ENCODE results near the gene RPL32. TPM values are rescaled to one million over a fixed set of nuclear protein-coding genes. Genes with fewer than 3 reads are reported as not detected.
"Not testable (repeated sequence)": the region's sequence is repeated elsewhere in the genome, so short reads cannot be mapped to it uniquely, and the experiment has no call there.

RPL32 gene
- total RNA-seq, 2 experiments from 2014 or later, result 3,385 to 3,704 TPM

DNA sequence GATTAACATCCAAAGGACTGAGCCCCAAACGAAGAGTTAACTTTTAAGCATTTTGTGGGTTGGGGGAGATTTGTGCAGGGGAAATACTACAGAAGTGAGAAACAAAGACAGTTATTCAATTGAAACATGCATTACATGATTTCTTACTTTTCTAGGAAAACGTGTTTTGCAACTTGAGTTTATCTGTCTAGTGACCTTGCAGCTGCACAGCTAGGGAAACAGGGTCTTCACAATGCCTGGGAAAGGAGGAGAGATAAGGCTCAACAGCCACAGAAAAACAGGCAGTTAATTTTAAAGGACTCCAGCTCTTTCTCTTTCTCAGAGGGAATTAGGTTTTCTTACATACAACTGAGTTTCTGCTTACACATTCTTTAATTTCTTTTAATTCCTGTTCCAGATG, 37.4 kb upstream of the RPL32 start:
- intact Hi-C loops (cut with micrococcal nuclease); H3K36me3 Mint-ChIP-seq (ENCODE audit: low read depth); H3K4me1 Mint-ChIP-seq (ENCODE audit: low read depth); H3K27ac Mint-ChIP-seq; H3K27me3 Mint-ChIP-seq (ENCODE audit: low read depth); H3K4me3 Mint-ChIP-seq; H3K9me3 Mint-ChIP-seq; DNase-seq: not testable (repeated sequence)
- CTCF ChIA-PET, result interaction anchor here (0.8 to 1.5 kb wide), 3 partner anchors 11 to 106 kb away, joined by 3 to 7 read pairs (median 3); no protein-coding TSS in a partner anchor

DNA sequence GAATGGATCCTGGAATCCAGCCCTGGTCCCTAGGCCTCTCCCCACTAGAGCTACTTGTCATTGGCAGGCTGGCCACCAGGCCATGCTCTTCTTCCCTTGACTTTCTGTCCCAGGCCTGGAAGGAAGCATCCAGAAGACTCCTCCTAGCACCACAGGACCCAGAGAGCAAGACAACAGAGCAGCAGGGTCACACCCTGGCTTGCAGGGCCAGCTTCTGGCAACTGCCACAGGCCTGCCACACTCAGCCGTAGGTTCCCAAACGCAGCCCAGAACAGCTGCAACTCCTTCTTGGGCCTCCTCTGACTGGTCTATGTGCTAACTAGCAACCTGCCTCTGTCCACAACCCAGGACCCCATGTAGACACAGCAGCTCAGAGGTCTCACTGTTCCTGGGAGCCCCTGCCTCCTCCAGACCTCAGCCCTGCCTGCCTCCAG, 36.8 kb upstream of the RPL32 start:
- DNase-seq, result no peak
- H3K4me3 Mint-ChIP-seq, result no peak overlapping the region
- no peaks in the 10 kb centered on the region for H3K36me3 Mint-ChIP-seq (ENCODE audit: low read depth)
- H3K27ac Mint-ChIP-seq, result no peak overlapping the region
- CTCF ChIA-PET, result interaction anchor here (1.1 to 2.4 kb wide), 4 partner anchors 10 to 68 kb away, joined by 3 to 12 read pairs (median 4); no protein-coding TSS in a partner anchor
- H3K4me1 Mint-ChIP-seq (ENCODE audit: low read depth), result no peaks in the 10 kb centered on the region
- H3K27me3 Mint-ChIP-seq (ENCODE audit: low read depth), result peaks cover 5% of the 10 kb centered on the region
- intact Hi-C loops (cut with micrococcal nuclease), result no loop called here
- H3K9me3 Mint-ChIP-seq, result no peaks in the 10 kb centered on the region

DNA sequence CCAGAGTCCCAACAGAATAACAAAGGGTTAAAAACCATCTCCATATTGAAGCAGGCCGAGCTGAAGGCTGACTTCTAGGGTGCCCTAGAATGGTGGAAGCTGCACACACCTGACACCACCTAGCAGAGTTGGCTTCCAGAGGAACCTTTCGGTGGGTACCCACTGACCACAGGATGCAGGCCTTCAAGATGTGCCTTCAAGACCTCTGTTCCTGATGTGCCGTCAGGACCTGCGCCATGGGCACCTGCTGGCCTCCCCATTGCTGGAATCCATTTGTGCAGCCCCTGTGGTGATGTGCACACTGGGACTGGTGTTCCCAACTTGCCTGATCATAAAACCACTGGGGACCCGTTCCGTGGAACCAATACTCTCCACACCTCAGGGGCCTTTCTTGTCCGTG, 35.7 kb upstream of the RPL32 start:
- no peaks in the 10 kb centered on the region for H3K36me3 Mint-ChIP-seq (ENCODE audit: low read depth)
- H3K4me1 Mint-ChIP-seq (ENCODE audit: low read depth), result no peaks in the 10 kb centered on the region
- CTCF ChIA-PET, result interaction anchor here (1.7 to 2.4 kb wide), 2 partner anchors 14 to 67 kb away, joined by 4 to 12 read pairs; no protein-coding TSS in a partner anchor
- H3K9me3 Mint-ChIP-seq, result no peaks in the 10 kb centered on the region
- intact Hi-C loops (cut with micrococcal nuclease), result no loop called here
- no peak overlapping the region for H3K27ac Mint-ChIP-seq
- no peak for DNase-seq
- H3K27me3 Mint-ChIP-seq (ENCODE audit: low read depth), result peaks cover 5% of the 10 kb centered on the region
- no peak overlapping the region for H3K4me3 Mint-ChIP-seq

- H3K36me3 Mint-ChIP-seq (ENCODE audit: low read depth), result no peaks in the 10 kb centered on the region
- H3K4me3 Mint-ChIP-seq, result no peak overlapping the region
- no peaks in the 10 kb centered on the region for H3K4me1 Mint-ChIP-seq (ENCODE audit: low read depth)
- H3K27me3 Mint-ChIP-seq (ENCODE audit: low read depth), result peaks cover 5% of the 10 kb centered on the region
- no peak overlapping the region for H3K27ac Mint-ChIP-seq
- DNase-seq, result no peak
- CTCF ChIA-PET, result interaction anchor here (0.5 to 2.4 kb wide), 4 partner anchors 13 to 109 kb away, joined by 3 to 12 read pairs (median 4); no protein-coding TSS in a partner anchor
- intact Hi-C loops (cut with micrococcal nuclease), result no loop called here
- no peaks in the 10 kb centered on the region for H3K9me3 Mint-ChIP-seq
These were observed 34.8 kb upstream of the RPL32 start for GRCh38 chr3:12875857-12876836.

DNA sequence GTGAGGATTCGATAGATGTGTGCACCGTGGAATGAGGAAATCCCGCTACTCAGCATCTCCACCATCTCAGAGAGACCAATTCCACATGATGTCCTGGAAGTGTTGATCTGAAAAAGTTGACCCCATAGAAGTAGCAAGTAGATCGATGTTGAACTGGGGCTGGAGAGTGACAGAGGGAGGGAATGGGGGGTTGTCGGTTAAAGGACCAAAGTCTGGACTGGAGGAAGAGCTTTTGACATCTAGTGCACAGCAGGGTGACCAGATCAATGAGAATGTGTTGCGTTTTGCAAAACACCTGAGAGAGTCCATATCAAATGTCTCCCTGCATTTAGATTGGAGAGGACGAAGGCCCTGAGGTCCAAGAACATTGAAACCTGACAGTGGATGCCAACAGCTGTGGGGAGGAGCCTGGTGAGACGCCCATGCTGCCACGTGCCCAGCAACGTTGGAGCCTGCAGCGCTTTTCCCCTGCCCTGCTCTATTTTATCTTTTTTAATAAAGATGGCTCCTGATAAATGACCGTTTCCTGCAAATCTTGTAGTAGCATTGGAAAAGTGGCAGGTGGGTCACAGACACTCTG, 30.1 kb upstream of the RPL32 start:
- Mint-ChIP-seq H3K36me3 (ENCODE audit: low read depth) (no peaks in the 10 kb centered on the region), H3K4me1 (ENCODE audit: low read depth) (peaks cover 7% of the 10 kb centered on the region), H3K4me3 (no peak overlapping the region), H3K9me3 (no peaks in the 10 kb centered on the region), H3K27ac (no peak overlapping the region), H3K27me3 (ENCODE audit: low read depth) (peaks cover 19% of the 10 kb centered on the region)
- intact Hi-C loops (cut with micrococcal nuclease), result no loop called here
- CTCF ChIA-PET, result interaction anchor here (5.3 kb wide), 1 partner anchor 20 kb away, joined by 52 read pairs; no protein-coding TSS in a partner anchor
- DNase-seq, result no peak

GRCh38 chr3:12870942-12871341, 29.6 kb upstream of the RPL32 start:
- Mint-ChIP-seq H3K27ac (no peak overlapping the region), H3K36me3 (ENCODE audit: low read depth) (no peaks in the 10 kb centered on the region), H3K27me3 (ENCODE audit: low read depth) (peaks cover 19% of the 10 kb centered on the region), H3K4me3 (no peak overlapping the region), H3K9me3 (no peaks in the 10 kb centered on the region), H3K4me1 (ENCODE audit: low read depth) (peaks cover 7% of the 10 kb centered on the region)
- intact Hi-C loops (cut with micrococcal nuclease), result no loop called here
- no peak for DNase-seq
- CTCF ChIA-PET, result interaction anchor here (5.3 kb wide), 1 partner anchor 20 kb away, joined by 52 read pairs; no protein-coding TSS in a partner anchor

DNA sequence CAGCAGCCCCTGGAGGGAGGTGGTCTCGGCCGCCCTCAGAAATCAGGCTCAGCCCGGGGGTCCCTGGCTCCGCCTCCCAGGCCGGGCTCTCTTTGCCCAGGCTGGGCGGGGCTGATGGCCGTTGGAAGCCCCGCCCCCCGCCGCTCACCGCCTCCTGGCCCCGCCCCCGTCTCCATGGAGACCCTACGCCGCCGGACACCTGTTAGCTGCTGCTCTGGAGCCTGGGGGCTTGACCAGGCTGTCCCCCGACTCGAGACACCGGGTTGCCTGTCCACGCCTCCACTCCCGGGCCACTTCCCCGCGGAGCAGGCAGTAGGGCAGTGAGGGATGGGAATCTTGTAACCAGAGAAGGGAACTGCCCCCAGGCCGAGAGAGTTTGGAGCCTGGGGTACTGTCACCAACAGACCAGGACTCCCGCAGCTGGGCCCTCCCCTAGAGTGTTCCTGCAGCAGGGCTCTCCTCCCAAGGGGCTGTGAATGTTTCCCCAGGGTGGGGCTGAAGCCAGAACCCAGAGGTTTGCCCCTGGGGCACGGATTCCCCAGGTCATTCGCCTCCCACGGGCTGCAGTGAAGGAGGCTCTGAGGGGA, 27.8 kb upstream of the RPL32 start:
- H3K4me3 Mint-ChIP-seq, result peak overlapping the region; percentile 5
- CTCF ChIA-PET, result interaction anchor here (1.4 to 5.3 kb wide), 4 partner anchors 22 to 115 kb away, joined by 3 to 52 read pairs (median 6); no protein-coding TSS in a partner anchor
- intact Hi-C loops (cut with micrococcal nuclease), result loop anchor here (5.0 kb wide), 1 partner anchor 583 kb away; no protein-coding TSS in a partner anchor

GRCh38 chr3:12868039-12869034, 27.0 kb upstream of the RPL32 start:
- intact Hi-C loops (cut with micrococcal nuclease), result loop anchor here (1.0 to 5.0 kb wide), 4 partner anchors 24 to 584 kb away; no protein-coding TSS in a partner anchor
- H3K27me3 Mint-ChIP-seq (ENCODE audit: low read depth), result peaks cover 16% of the 10 kb centered on the region
- peaks cover 7% of the 10 kb centered on the region for H3K4me1 Mint-ChIP-seq (ENCODE audit: low read depth)
- peak overlapping the region; percentile 67 for H3K4me3 Mint-ChIP-seq
- CTCF ChIA-PET, result interaction anchor here (0.8 to 5.3 kb wide), 12 partner anchors 10 to 121 kb away, joined by 3 to 52 read pairs (median 4); partner anchors contain the start of gene RPL32
- no peaks in the 10 kb centered on the region for H3K36me3 Mint-ChIP-seq (ENCODE audit: low read depth)
- H3K27ac Mint-ChIP-seq, result no peak overlapping the region
- H3K9me3 Mint-ChIP-seq, result peaks cover 8% of the 10 kb centered on the region
- peak; percentile 71 for DNase-seq

More for the DNA sequence above, 27.8 kb upstream of the RPL32 start:
- Mint-ChIP-seq H3K9me3 (peaks cover 8% of the 10 kb centered on the region), H3K4me1 (ENCODE audit: low read depth) (peaks cover 7% of the 10 kb centered on the region), H3K27me3 (ENCODE audit: low read depth) (peaks cover 16% of the 10 kb centered on the region), H3K27ac (no peak overlapping the region), H3K36me3 (ENCODE audit: low read depth) (no peaks in the 10 kb centered on the region)
- DNase-seq, result peak; percentile 42

DNA sequence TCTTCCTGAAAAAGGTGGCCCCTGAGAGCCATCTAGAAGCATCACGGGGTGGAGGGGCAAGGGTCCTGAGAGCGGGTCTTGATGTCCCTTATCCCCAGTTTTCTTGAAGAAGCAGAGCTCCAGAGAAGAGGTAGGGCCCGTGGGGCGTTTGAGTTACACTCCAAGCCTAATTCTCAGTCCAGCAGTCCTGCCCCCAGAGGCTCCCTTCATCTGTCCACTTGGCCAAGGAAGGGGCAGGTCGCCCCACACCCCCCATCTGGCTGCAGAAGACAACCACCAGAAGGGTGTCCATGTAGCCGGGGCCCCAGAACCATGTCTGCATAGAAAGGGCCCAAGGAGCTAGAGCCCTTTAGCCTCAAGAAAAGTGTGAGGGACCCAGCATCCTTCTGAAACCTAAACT, 25.5 kb upstream of the RPL32 start:
- CTCF ChIA-PET, result interaction anchor here (5.3 kb wide), 1 partner anchor 25 kb away, joined by 52 read pairs; no protein-coding TSS in a partner anchor
- peaks cover 8% of the 10 kb centered on the region for H3K9me3 Mint-ChIP-seq
- DNase-seq, result no peak
- no peak overlapping the region for H3K27ac Mint-ChIP-seq
- intact Hi-C loops (cut with micrococcal nuclease), result loop anchor here (5.0 kb wide), 1 partner anchor 585 kb away; no protein-coding TSS in a partner anchor
- peaks cover 16% of the 10 kb centered on the region for H3K27me3 Mint-ChIP-seq (ENCODE audit: low read depth)
- H3K36me3 Mint-ChIP-seq (ENCODE audit: low read depth), result no peaks in the 10 kb centered on the region
- no peak overlapping the region for H3K4me3 Mint-ChIP-seq
- H3K4me1 Mint-ChIP-seq (ENCODE audit: low read depth), result peaks cover 7% of the 10 kb centered on the region

DNA sequence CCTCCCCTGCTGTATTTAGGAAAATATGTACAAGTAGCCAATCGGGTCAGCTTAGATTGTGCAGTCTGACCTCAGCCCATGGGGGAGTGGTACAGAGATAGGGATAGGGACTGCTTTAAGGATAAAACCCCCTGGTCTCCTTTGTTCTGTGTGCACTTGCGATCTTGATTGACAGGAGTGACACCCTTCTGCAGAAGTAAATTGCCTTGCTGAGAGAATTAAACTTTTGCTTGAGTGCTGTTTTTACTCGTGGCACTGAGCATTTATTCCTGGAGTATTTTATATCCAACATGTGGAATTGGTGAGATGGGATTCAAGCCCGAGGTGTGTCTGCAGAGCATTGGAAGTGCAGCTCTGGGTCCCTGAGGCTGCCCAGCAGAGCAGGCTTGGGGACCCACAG, 23.9 kb upstream of the RPL32 start:
- Mint-ChIP-seq H3K9me3 (peaks cover 8% of the 10 kb centered on the region), H3K36me3 (ENCODE audit: low read depth) (no peaks in the 10 kb centered on the region), H3K27ac (no peak overlapping the region), H3K4me3 (no peak overlapping the region), H3K4me1 (ENCODE audit: low read depth) (peaks cover 7% of the 10 kb centered on the region), H3K27me3 (ENCODE audit: low read depth) (peaks cover 16% of the 10 kb centered on the region)
- intact Hi-C loops (cut with micrococcal nuclease), result loop anchor here (5.0 kb wide), 1 partner anchor 587 kb away; no protein-coding TSS in a partner anchor
- no peak for DNase-seq
- CTCF ChIA-PET, result interaction anchor here (0.7 to 0.8 kb wide), 2 partner anchors 13 to 26 kb away, joined by 4 to 6 read pairs; no protein-coding TSS in a partner anchor

DNA sequence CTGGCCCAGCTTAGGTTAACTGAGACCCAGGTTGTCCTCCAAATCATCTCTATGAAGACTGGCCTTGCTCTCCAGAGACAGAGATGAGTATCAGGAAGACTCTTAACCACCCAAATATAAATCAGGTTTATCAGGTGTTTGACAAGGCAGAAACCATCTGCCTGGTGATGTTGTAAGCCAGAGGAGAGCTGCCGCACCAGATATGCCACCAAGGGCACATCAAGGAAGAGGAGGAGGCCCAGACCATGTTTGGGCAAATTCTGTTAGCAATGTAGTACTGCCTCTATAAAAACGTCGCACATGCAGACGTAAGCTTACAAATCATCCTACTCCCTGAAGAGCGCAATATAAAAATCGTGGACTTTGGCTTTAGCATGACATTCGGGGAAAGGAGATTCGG, 21.0 kb upstream of the RPL32 start:
- H3K9me3 Mint-ChIP-seq, result peaks cover 8% of the 10 kb centered on the region
- H3K4me3 Mint-ChIP-seq, result no peak overlapping the region
- no peak for DNase-seq
- H3K4me1 Mint-ChIP-seq (ENCODE audit: low read depth), result no peaks in the 10 kb centered on the region
- CTCF ChIA-PET, result interaction anchor here (0.6 to 1.2 kb wide), 3 partner anchors 21 to 30 kb away, joined by 3 to 5 read pairs (median 3); partner anchors contain the start of gene RPL32
- no peak overlapping the region for H3K27ac Mint-ChIP-seq
- intact Hi-C loops (cut with micrococcal nuclease), result no loop called here
- H3K27me3 Mint-ChIP-seq (ENCODE audit: low read depth), result peaks cover 4% of the 10 kb centered on the region
- no peaks in the 10 kb centered on the region for H3K36me3 Mint-ChIP-seq (ENCODE audit: low read depth)
